HEK293T (cell line): ENCODE results near the gene XAB2.
A peak's percentile ranks its signal among the peaks of the same experiment; 100 is the strongest.

Source experiments
- CTCF ChIA-PET: fragments of 350-600 bp; formaldehyde crosslinking; extraction: SDS; loops from one replicate; lab custom pipeline; 2021; ENCODE audit warnings: antibody characterized with exemption, inconsistent platforms; lab: Yijun Ruan, JAX
- POLR2A ChIA-PET: fragments of 350-600 bp; formaldehyde crosslinking; extraction: SDS; loops from one replicate; lab custom pipeline; 2020; ENCODE audit warnings: antibody characterized with exemption, inconsistent platforms; lab: Yijun Ruan, JAX
- DNase-seq: peaks from one replicate; pipeline ENCODE4 v3.0.0; 2012; ENCODE audit warnings: mixed read lengths; ENCODE audit errors: extremely low spot score
- ARNT ChIP-seq: fragments of 450-650 bp; IDR thresholded peaks from 2 replicates; pipeline ENCODE4 v1.6.1; 2017; ENCODE audit warnings: mild to moderate bottlenecking
- BHLHE40 ChIP-seq: fragments of 450-650 bp; IDR thresholded peaks from 2 replicates; pipeline ENCODE4 v1.6.1; 2016; ENCODE audit warnings: mild to moderate bottlenecking, moderate library complexity, borderline replicate concordance
- CTBP1 ChIP-seq: fragments of 450-650 bp; IDR thresholded peaks from 2 replicates; pipeline ENCODE4 v1.6.1; 2016; ENCODE audit warnings: borderline replicate concordance
- ELF4 ChIP-seq: fragments of 450-650 bp; IDR thresholded peaks from 2 replicates; pipeline ENCODE4 v1.6.1; 2017; ENCODE audit warnings: antibody characterized with exemption
- FOXA1 ChIP-seq: fragments of 450-650 bp; IDR thresholded peaks from 2 replicates; pipeline ENCODE4 v1.6.1; 2016; ENCODE audit warnings: mild to moderate bottlenecking
- FOXK2 ChIP-seq: fragments of 450-650 bp; IDR thresholded peaks from 2 replicates; pipeline ENCODE4 v1.6.1; 2016; ENCODE audit warnings: mild to moderate bottlenecking
- FOXM1 ChIP-seq: fragments of 450-650 bp; IDR thresholded peaks from 2 replicates; pipeline ENCODE4 v1.6.1; 2017; ENCODE audit warnings: mild to moderate bottlenecking, borderline replicate concordance
- HDGF ChIP-seq: fragments of 450-650 bp; IDR thresholded peaks from 2 replicates; pipeline ENCODE4 v1.6.1; 2017; ENCODE audit warnings: antibody characterized with exemption, borderline replicate concordance
- L3MBTL2 ChIP-seq: fragments of 450-650 bp; conservative IDR thresholded peaks from 2 replicates; pipeline ENCODE4 v1.6.1; 2016; ENCODE audit warnings: mild to moderate bottlenecking
- LEF1 ChIP-seq: fragments of 450-650 bp; IDR thresholded peaks from 2 replicates; pipeline ENCODE4 v1.6.1; 2017; ENCODE audit warnings: mild to moderate bottlenecking, borderline replicate concordance
- NFRKB ChIP-seq: fragments of 450-650 bp; IDR thresholded peaks from 2 replicates; pipeline ENCODE4 v1.6.1; 2016; ENCODE audit warnings: mild to moderate bottlenecking, moderate library complexity
- SP1 ChIP-seq: fragments of 450-650 bp; IDR thresholded peaks from 2 replicates; pipeline ENCODE4 v1.6.1; 2017
- SUZ12 ChIP-seq: fragments of 450-650 bp; IDR thresholded peaks from 2 replicates; pipeline ENCODE4 v1.6.1; 2016; ENCODE audit warnings: mild to moderate bottlenecking
- TARDBP ChIP-seq: fragments of 450-650 bp; IDR thresholded peaks from 2 replicates; pipeline ENCODE4 v1.6.1; 2016
- ZNF384 ChIP-seq: fragments of 450-650 bp; IDR thresholded peaks from 2 replicates; pipeline ENCODE4 v1.6.1; 2016
- TF ChIP-seq, protein P1 (sequence below): fragments of 450-650 bp; IDR thresholded peaks from 2 replicates; pipeline ENCODE4 v1.6.1; 2016

XAB2 gene

GRCh38 chr19:7657131-7657751, 27.9 kb upstream of the XAB2 start:
- POLR2A ChIA-PET, result interaction anchor here (1.6 kb wide), 1 partner anchor 24 kb away, joined by 5 read pairs; the partner anchor contains the start of gene TRAPPC5
- no peak for TF ChIP-seq CTBP1
- TF ChIP-seq, protein P1, sequence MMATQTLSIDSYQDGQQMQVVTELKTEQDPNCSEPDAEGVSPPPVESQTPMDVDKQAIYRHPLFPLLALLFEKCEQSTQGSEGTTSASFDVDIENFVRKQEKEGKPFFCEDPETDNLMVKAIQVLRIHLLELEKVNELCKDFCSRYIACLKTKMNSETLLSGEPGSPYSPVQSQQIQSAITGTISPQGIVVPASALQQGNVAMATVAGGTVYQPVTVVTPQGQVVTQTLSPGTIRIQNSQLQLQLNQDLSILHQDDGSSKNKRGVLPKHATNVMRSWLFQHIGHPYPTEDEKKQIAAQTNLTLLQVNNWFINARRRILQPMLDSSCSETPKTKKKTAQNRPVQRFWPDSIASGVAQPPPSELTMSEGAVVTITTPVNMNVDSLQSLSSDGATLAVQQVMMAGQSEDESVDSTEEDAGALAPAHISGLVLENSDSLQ, result peak; percentile 14; the same call in 1 of the 2 replicates
- CTCF ChIA-PET, result interaction anchor here (0.6 kb wide), 1 partner anchor 20 kb away, joined by 3 read pairs; the partner anchor contains the start of gene MCEMP1
- no peak for DNase-seq

GRCh38 chr19:7655581-7655980, 26.2 kb upstream of the XAB2 start:
- ChIA-PET POLR2A (no interaction called here), CTCF (interaction anchor here (0.7 kb wide), 1 partner anchor 12 kb away, joined by 3 read pairs; no protein-coding TSS in a partner anchor)
- DNase-seq, result no peak
- TF ChIP-seq LEF1, result no peak
- TF ChIP-seq ELF4, result no peak
- TF ChIP-seq BHLHE40, result no peak
- no peak for TF ChIP-seq SP1
- TF ChIP-seq TARDBP, result no peak
- TF ChIP-seq SUZ12, result no peak
- no peak for TF ChIP-seq NFRKB
- TF ChIP-seq, protein P1, result no peak
- TF ChIP-seq ARNT, result no peak
- TF ChIP-seq L3MBTL2, result no peak
- TF ChIP-seq FOXK2, result no peak
- no peak for TF ChIP-seq HDGF
- TF ChIP-seq FOXM1, result no peak
- no peak for TF ChIP-seq CTBP1
- no peak for TF ChIP-seq FOXA1
- no peak for TF ChIP-seq ZNF384

GRCh38 chr19:7654401-7654800, 25.1 kb upstream of the XAB2 start:
- ChIA-PET CTCF (no interaction called here), POLR2A (interaction anchor here (1.5 kb wide), 1 partner anchor 26 kb away, joined by 4 read pairs; the partner anchor contains the start of gene TRAPPC5)
- no peak for DNase-seq
- TF ChIP-seq FOXM1 (no peak), SUZ12 (no peak), LEF1 (no peak), L3MBTL2 (no peak), FOXA1 (no peak), ZNF384 (no peak), HDGF (no peak), BHLHE40 (no peak), ELF4 (no peak), TARDBP (no peak)
- TF ChIP-seq, protein P1, result no peak

DNA sequence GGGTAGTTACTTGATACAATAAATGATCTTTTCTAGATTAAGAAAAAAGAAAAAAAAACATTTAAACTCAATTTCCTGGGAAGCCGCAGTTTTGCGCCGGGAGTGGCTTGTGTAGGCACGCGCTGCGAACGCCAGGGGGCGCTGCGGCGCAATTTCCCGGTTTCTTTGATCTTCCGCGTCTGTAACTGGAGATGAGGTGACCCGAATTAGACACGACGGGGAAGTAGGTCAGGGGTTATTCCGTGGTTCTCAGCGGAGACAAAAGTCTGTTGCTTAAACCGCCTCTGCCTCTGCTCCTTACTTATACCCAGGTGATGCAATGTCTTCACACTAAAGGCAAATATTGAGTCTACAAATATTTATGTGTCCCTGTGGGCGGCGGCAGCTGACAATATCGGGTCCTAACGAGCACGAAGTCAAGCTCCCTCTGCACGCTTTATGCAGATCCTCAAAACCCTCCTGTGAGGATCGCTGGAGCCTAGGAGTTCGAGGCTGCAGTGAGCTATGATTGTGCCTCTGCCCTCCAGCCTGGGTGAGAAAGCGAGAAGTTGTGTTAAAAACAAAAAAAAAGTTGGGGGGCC, 22.8 kb upstream of the XAB2 start:
- POLR2A ChIA-PET, result interaction anchor here (1.5 kb wide), 1 partner anchor 23 kb away, joined by 4 read pairs; the partner anchor contains the start of genes PET100 and XAB2
- TF ChIP-seq L3MBTL2 (peak; percentile 80), SUZ12 (no peak), FOXA1 (no peak), TARDBP (no peak), FOXK2 (no peak), LEF1 (peak; percentile 91), BHLHE40 (no peak)
- DNase-seq, result peak; percentile 84
- CTCF ChIA-PET, result interaction anchor here (0.6 to 2.3 kb wide), 5 partner anchors 9 to 512 kb away, joined by 3 to 8 read pairs (median 4); partner anchors contain the start of gene TRAPPC5

- ChIA-PET CTCF (no interaction called here), POLR2A (no interaction called here)
- no peak for TF ChIP-seq BHLHE40
- TF ChIP-seq SP1, result no peak
- no peak for DNase-seq
These were observed 20.8 kb upstream of the XAB2 start for GRCh38 chr19:7650148-7650547.

DNA sequence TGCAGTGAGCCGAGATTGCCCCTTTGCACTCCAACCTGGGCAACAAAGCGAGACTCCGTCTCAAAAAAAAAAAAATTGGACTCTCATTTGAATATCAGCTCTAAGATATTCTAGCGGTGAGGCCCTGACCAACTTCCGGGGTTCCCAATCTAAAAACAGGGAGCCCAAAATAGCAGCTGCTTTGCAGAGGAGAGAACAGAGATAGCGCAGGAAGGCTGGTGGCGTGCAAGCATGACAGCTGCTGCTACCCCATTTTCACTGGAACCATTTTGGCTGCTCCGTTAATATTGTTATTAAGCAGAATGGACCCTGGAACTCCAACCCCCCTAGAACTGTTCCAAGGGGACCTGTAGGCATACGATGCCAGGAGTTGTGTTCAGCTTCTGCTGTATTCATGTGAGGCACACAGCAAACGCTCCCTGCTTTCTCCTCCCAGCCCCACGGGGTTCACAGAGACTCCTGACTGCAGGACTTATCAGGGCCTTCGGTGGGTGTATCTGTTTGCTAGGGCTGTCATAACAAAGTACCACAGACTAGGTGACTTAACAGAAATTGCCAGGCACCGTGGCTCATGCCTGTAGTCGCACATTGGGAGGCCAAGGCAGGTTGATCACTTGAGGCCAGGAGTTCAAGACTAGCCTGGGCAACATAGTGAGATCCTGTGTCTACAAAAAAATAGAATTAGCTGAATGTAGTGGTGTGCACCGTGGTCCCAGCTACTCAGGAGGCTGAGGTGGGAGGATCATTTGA, 19.1 kb upstream of the XAB2 start:
- DNase-seq, result no peak
- no peak for TF ChIP-seq NFRKB
- no peak for TF ChIP-seq SUZ12
- no peak for TF ChIP-seq FOXK2
- no peak for TF ChIP-seq LEF1
- no peak for TF ChIP-seq L3MBTL2
- TF ChIP-seq, protein P1, result no peak
- TF ChIP-seq SP1, result no peak
- TF ChIP-seq TARDBP, result no peak
- TF ChIP-seq BHLHE40, result no peak
- TF ChIP-seq FOXA1, result no peak
- no peak for TF ChIP-seq FOXM1
- no peak for TF ChIP-seq ARNT
- no peak for TF ChIP-seq ZNF384
- no peak for TF ChIP-seq CTBP1
- TF ChIP-seq HDGF, result no peak
- no peak for TF ChIP-seq ELF4
- ChIA-PET CTCF (no interaction called here), POLR2A (interaction anchor here (1.2 kb wide), 1 partner anchor 11 kb away, joined by 3 read pairs; no protein-coding TSS in a partner anchor)
